Stimulated activated naive CD8-positive, alpha-beta T cell treated with anti-CD3 and anti-CD28 coated beads, Interleukin-15, amount 100 ng/mL, for 72 hours (primary cell): ENCODE data around the gene SCCPDH.
"Not testable (repeated sequence)": the region's sequence is repeated elsewhere in the genome, so short reads cannot be mapped to it uniquely, and the experiment has no call there.

Experiments
- ATAC-seq: fragments of 150-1000 bp; cut with Tn5 transposase; 2 replicates; pipeline ENCODE4 v1.10.0; 2021; ENCODE audit warnings: mild to moderate bottlenecking, moderate library complexity
- DNase-seq, 2 donors: peaks; one replicate each; pipeline ENCODE4 v3.0.0; 2021 to 2022
- H3K27ac Mint-ChIP-seq, 2 donors: one replicate each; pipeline ENCODE4 v1.8.0; 2022; ENCODE audit warnings: mild to moderate bottlenecking in 2 of 2, mixed read lengths in 2 of 2, moderate library complexity in 2 of 2
- H3K27me3 Mint-ChIP-seq: one replicate; pipeline ENCODE4 v1.8.0; 2022; ENCODE audit warnings: mixed read lengths
- H3K4me1 Mint-ChIP-seq: one replicate; pipeline ENCODE4 v1.8.0; 2022; ENCODE audit warnings: mild to moderate bottlenecking, mixed read lengths
- H3K4me3 Mint-ChIP-seq, 2 donors: one replicate each; pipeline ENCODE4 v1.8.0; 2022; ENCODE audit warnings: mild to moderate bottlenecking in 2 of 2, mixed read lengths in 2 of 2, moderate library complexity in 1 of 2
- H3K9me3 Mint-ChIP-seq, 2 donors: one replicate each; pipeline ENCODE4 v1.8.0; 2022; ENCODE audit warnings: mixed read lengths in 2 of 2

SCCPDH gene, protein sequence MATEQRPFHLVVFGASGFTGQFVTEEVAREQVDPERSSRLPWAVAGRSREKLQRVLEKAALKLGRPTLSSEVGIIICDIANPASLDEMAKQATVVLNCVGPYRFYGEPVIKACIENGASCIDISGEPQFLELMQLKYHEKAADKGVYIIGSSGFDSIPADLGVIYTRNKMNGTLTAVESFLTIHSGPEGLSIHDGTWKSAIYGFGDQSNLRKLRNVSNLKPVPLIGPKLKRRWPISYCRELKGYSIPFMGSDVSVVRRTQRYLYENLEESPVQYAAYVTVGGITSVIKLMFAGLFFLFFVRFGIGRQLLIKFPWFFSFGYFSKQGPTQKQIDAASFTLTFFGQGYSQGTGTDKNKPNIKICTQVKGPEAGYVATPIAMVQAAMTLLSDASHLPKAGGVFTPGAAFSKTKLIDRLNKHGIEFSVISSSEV

DNA sequence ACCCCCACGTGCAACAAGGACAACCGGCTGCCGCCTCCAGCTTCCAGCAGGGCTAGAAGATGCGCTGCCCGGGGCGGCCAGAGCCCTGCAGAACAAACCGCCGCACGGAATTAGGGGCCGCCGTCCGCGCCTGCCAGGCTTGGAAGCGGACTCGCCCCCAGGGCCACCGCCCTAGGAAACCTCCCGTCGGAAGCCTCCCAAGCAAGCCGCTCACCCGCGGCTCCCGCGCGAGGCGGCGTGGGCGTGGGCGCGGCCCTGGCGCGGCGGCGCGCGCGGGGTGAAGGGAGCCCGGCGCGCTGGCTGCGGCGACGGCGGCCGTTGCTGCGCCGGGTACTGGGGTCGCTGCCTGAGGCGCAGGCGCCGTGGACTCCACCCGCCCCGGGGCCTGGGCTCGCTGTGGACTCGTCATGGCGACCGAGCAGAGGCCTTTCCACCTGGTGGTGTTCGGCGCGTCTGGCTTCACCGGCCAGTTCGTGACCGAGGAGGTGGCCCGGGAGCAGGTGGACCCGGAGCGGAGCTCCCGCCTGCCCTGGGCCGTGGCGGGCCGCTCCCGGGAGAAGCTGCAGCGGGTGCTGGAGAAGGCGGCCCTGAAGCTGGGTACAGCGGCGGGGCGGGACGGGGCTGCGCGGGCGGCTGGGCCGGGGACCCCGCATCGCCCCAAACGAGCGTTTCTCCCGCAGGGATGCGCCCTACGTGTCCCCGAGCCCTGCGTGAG lies at the start of gene SCCPDH:
Gene SCCPDH, plus strand, starts transcription at position 394 of the 715 bp plus-strand sequence. Its CDS starts 14 bp downstream, at position 408.
- Mint-ChIP-seq H3K9me3 (peaks cover 7 to 19% of the 10 kb centered on the region in 2 donors), H3K27ac (peak within 1 kb of the TSS; percentile 95 to 96), H3K4me3 (peak within 1 kb of the TSS; percentile 94), H3K4me1 (peaks cover 14% of the 10 kb centered on the region), H3K27me3 (no peaks in the 10 kb centered on the region)
- ATAC-seq (peak; percentile 99), DNase-seq (peak; percentile 87)

- ATAC-seq (no peak), DNase-seq (no peak)
- Mint-ChIP-seq H3K27ac (no peak overlapping the region), H3K4me1 (no peaks in the 10 kb centered on the region), H3K4me3 (no peak overlapping the region), H3K27me3 (no peaks in the 10 kb centered on the region), H3K9me3 (peaks cover 0 to 8% of the 10 kb centered on the region in 2 donors)
Observed at GRCh38 chr1:246677842-246678241, 46.4 kb upstream of the SCCPDH start.

- DNase-seq (no peak), ATAC-seq (no peak)
- Mint-ChIP-seq H3K4me3 (no peak overlapping the region), H3K27ac (no peak overlapping the region), H3K4me1 (no peaks in the 10 kb centered on the region), H3K9me3 (peaks cover 0 to 8% of the 10 kb centered on the region in 2 donors), H3K27me3 (no peaks in the 10 kb centered on the region)
Observed at GRCh38 chr1:246678816-246679793, 45.1 kb upstream of the SCCPDH start.

DNA sequence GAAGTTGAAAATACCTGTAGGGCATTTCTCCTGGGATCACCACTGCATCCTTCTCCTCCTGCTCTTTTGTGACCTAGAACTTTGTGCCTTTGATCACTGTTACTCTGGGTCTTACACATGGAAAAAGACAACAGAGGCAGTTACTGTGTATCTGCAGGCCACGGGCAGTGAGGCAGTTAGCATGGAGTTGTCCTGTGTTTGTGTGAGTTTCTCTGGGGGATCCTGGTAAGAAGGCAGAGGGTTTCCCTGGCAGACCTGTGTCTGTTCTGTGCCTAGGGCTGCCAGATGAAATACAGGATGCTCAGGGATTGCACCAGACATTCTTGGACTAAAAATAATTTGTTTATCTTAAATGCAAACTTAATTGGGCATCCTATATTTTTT lies 44.4 kb upstream of the SCCPDH start:
- H3K4me3 Mint-ChIP-seq, result no peak overlapping the region
- peaks cover 0 to 7% of the 10 kb centered on the region in 2 donors for H3K9me3 Mint-ChIP-seq
- H3K4me1 Mint-ChIP-seq, result no peaks in the 10 kb centered on the region
- ATAC-seq, result no peak
- no peak overlapping the region for H3K27ac Mint-ChIP-seq
- no peaks in the 10 kb centered on the region for H3K27me3 Mint-ChIP-seq
- no peak for DNase-seq

- Mint-ChIP-seq H3K27me3 (no peaks in the 10 kb centered on the region), H3K4me1 (no peaks in the 10 kb centered on the region), H3K4me3 (no peak overlapping the region), H3K27ac (no peak overlapping the region), H3K9me3 (peaks cover 0 to 3% of the 10 kb centered on the region in 2 donors)
- ATAC-seq (no peak), DNase-seq (no peak)
Observed at GRCh38 chr1:246680190-246680589, 44.0 kb upstream of the SCCPDH start.

GRCh38 chr1:246680696-246681130 lies 43.5 kb upstream of the SCCPDH start:
- no peak for ATAC-seq
- Mint-ChIP-seq H3K9me3 (no peaks in the 10 kb centered on the region), H3K27me3 (no peaks in the 10 kb centered on the region), H3K4me3 (no peak overlapping the region), H3K27ac (no peak overlapping the region), H3K4me1 (no peaks in the 10 kb centered on the region)
- DNase-seq, result no peak

DNA sequence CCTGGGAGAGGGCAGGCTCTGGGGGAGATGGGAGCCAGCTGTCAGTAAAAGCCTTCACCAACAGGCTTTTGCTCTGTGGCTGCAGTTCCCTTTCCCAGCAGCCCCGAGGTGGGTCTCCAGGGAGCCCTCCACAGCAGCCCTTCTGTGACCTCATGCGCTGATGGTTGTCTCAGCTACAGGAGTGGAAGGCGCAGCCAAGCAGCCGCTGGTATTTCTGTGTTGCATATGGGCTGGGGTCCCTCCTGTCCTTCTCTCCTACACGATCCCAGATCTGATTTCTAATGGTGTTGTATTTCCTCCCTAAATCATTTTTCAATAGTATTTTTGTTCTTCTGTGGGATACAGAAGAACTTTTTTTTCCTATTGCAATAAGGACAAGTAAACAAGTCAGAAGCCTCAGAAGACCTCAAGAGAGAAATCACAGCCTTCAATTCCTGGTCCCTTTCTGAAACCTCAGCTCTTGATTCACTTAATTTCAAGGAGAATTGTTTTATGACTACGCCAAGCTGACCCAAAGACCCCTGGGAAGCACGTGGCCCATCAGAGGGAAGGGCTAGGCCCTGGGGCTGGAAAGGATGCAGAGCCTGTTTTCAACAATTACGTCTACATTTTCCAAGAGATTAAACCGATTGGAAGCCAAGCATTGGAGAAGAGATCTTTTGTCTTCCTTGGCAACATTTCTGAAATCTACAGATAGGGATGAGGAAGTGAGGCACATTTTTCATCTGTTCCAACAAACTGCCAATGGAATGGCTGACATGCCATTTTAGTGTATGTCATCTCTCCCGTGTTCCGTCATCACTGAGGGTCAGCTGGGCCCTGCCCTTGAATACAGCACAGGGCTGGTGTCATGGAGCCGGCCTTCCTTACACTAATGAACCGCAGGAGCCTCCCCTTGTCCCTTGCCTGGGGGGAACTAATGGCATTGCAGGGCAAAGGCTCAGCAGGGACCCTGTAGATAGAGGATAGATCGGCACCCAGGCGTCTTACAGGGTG lies 42.0 kb upstream of the SCCPDH start:
- H3K9me3 Mint-ChIP-seq, result no peaks in the 10 kb centered on the region
- no peaks in the 10 kb centered on the region for H3K4me1 Mint-ChIP-seq
- no peak overlapping the region for H3K27ac Mint-ChIP-seq
- DNase-seq (no peak), ATAC-seq (no peak)
- no peaks in the 10 kb centered on the region for H3K27me3 Mint-ChIP-seq
- H3K4me3 Mint-ChIP-seq, result no peak overlapping the region

DNA sequence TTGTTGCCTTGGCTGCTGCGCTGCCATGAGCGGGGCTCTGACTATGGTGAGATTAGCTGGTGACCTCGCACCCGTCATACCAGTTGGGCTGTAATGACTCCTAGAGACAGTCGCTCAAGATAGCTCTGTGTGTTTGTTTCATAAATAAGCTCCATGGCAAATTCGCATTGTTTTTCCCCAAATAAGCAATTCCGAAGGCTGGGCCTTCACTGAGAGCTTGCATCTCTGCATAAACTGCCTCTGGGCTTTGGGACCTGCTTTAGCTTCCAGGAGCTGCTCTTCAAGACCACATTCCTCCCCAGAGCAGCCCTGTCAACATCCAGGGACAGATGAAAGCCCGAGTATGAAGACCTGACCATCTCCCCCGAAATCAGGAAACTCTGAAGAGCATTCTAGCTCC lies 40.7 kb upstream of the SCCPDH start:
- no peak for ATAC-seq
- no peaks in the 10 kb centered on the region for H3K4me1 Mint-ChIP-seq
- H3K4me3 Mint-ChIP-seq, result no peak overlapping the region
- H3K27ac Mint-ChIP-seq, result no peak overlapping the region
- H3K9me3 Mint-ChIP-seq, result no peaks in the 10 kb centered on the region
- no peaks in the 10 kb centered on the region for H3K27me3 Mint-ChIP-seq
- DNase-seq, result no peak

DNA sequence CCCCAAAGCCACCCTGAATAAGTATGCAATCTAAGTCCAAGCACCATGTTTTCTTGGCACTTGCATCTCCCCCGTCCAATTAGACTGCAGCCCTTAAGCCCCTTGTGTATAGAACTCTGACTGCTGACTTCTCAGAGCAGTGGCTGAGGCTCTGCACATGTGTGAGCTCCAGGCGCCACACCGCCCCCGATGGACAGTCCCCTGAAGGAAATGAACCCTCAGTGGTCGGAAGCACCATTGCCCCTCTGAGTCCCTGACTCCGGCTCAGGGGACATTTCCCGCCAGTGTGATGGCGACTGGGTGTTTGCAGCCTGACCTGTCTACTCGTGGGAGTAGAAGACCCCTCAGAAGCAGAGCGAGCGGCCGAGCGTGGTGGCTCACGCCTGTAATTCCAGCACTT lies 37.2 kb upstream of the SCCPDH start:
- H3K9me3 Mint-ChIP-seq, result no peaks in the 10 kb centered on the region
- DNase-seq (no peak), ATAC-seq (no peak)
- H3K4me3 Mint-ChIP-seq, result no peak overlapping the region
- H3K27me3 Mint-ChIP-seq, result no peaks in the 10 kb centered on the region
- H3K27ac Mint-ChIP-seq, result no peak overlapping the region
- H3K4me1 Mint-ChIP-seq, result peaks cover 9% of the 10 kb centered on the region

- ATAC-seq (peak; percentile 96), DNase-seq (peak; percentile 48 to 51)
- Mint-ChIP-seq H3K4me3 (peak overlapping the region; percentile 54 to 68), H3K27me3 (no peaks in the 10 kb centered on the region), H3K4me1 (peaks cover 9% of the 10 kb centered on the region), H3K9me3 (peaks cover 0 to 7% of the 10 kb centered on the region in 2 donors), H3K27ac (no peak overlapping the region)
Observed at GRCh38 chr1:246689409-246690008, 34.7 kb upstream of the SCCPDH start.

DNA sequence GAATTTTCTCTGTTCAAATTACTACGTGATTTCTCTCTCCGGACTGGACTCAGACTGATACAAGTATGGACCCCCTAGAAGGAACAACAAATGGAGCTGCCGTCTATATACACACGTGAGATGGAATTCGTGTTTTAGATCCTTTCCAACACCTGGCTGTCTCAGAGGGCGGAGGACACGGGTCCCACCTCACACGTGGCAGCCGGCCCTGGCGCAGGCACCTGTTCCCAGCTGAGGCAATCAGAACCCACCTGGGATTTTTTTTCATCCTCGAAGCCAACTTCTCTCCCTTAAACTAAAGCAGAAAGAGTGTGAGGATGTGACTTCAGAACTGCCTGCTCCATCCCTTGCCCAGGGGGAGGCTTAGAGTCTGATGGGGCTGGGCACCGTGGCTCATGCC lies 34.1 kb upstream of the SCCPDH start:
- H3K4me1 Mint-ChIP-seq, result peaks cover 9% of the 10 kb centered on the region
- no peaks in the 10 kb centered on the region for H3K27me3 Mint-ChIP-seq
- H3K27ac Mint-ChIP-seq, result no peak overlapping the region
- H3K4me3 Mint-ChIP-seq, result no peak overlapping the region
- H3K9me3 Mint-ChIP-seq, result peaks cover 0 to 7% of the 10 kb centered on the region in 2 donors
- DNase-seq, result no peak
- ATAC-seq, result no peak

GRCh38 chr1:246691622-246692495 lies 32.4 kb upstream of the SCCPDH start:
- H3K27me3 Mint-ChIP-seq, result no peaks in the 10 kb centered on the region
- H3K4me3 Mint-ChIP-seq, result no peak overlapping the region
- H3K9me3 Mint-ChIP-seq, result peaks cover 0 to 7% of the 10 kb centered on the region in 2 donors
- ATAC-seq, result no peak
- no peak for DNase-seq
- peaks cover 17% of the 10 kb centered on the region for H3K4me1 Mint-ChIP-seq
- no peak overlapping the region for H3K27ac Mint-ChIP-seq

- DNase-seq, H3K9me3 Mint-ChIP-seq, H3K27ac Mint-ChIP-seq, ATAC-seq, H3K27me3 Mint-ChIP-seq, H3K4me3 Mint-ChIP-seq: not testable (repeated sequence)
- peaks cover 28% of the 10 kb centered on the region for H3K4me1 Mint-ChIP-seq
Observed at GRCh38 chr1:246694213-246694895, 29.9 kb upstream of the SCCPDH start.
